RWPE1 (cell line): ENCODE data around the gene DBF4B.

ENCODE experiments used
- CTCF ChIA-PET: fragments of 350-600 bp; sonication (Branson Sonifier 250); formaldehyde crosslinking; extraction: SDS; loops from one replicate; lab custom pipeline; 2021; lab: Yijun Ruan, JAX
- POLR2A ChIA-PET: fragments of 400-600 bp; formaldehyde crosslinking; extraction: SDS; loops from one replicate; lab custom pipeline; 2020; ENCODE audit warnings: antibody characterized with exemption; ENCODE audit not compliant: low non-redundant PET; lab: Yijun Ruan, JAX
- DNase-seq: peaks from one replicate; pipeline ENCODE4 v3.0.0; 2012; ENCODE audit warnings: low spot score
- H3K27ac ChIP-seq: fragments of 450-650 bp; 2 replicates; pipeline ENCODE4 v1.5.1; 2017
- CTCF ChIP-seq: fragments of 450-650 bp; conservative IDR thresholded peaks from 2 replicates; pipeline ENCODE4 v1.5.1; 2017; ENCODE audit warnings: low read depth, mild to moderate bottlenecking

Gene DBF4B

GRCh38 chr17:44708401-44709263 lies at the start of gene DBF4B:
TSS of gene DBF4B (plus strand) at chr17:44708665. CDS start at chr17:44708821, 156 bp downstream.
- DNase-seq = peak; percentile 93
- ChIA-PET CTCF (no interaction called here), POLR2A (interaction anchor here (0.6 kb wide), 1 partner anchor 315 kb away, joined by 3 read pairs; no protein-coding TSS in a partner anchor)
- peak within 1 kb of the TSS; percentile 85 for H3K27ac ChIP-seq
- no peak for TF ChIP-seq CTCF

- ChIA-PET POLR2A (no interaction called here), CTCF (interaction anchor here (0.6 kb wide), 1 partner anchor 609 kb away, joined by 3 read pairs; no protein-coding TSS in a partner anchor)
- H3K27ac ChIP-seq = no peak overlapping the region
- no peak for TF ChIP-seq CTCF
- DNase-seq = no peak
Measured at GRCh38 chr17:44661835-44662234, 46.6 kb upstream of the DBF4B start.

GRCh38 chr17:44663095-44663494 lies 45.4 kb upstream of the DBF4B start:
- DNase-seq = no peak
- ChIA-PET POLR2A (no interaction called here), CTCF (interaction anchor here (0.6 kb wide), 1 partner anchor 19 kb away, joined by 3 read pairs; no protein-coding TSS in a partner anchor)
- no peak overlapping the region for H3K27ac ChIP-seq
- TF ChIP-seq CTCF = no peak

GRCh38 chr17:44664867-44665266 lies 43.6 kb upstream of the DBF4B start:
- DNase-seq = no peak
- CTCF ChIA-PET = no interaction called here
- TF ChIP-seq CTCF = no peak
- POLR2A ChIA-PET = no interaction called here
- no peak overlapping the region for H3K27ac ChIP-seq

- CTCF ChIA-PET = no interaction called here
- POLR2A ChIA-PET = no interaction called here
- no peak for TF ChIP-seq CTCF
- no peak overlapping the region for H3K27ac ChIP-seq
- no peak for DNase-seq
Measured at GRCh38 chr17:44666006-44666405, 42.5 kb upstream of the DBF4B start.

- ChIA-PET POLR2A (no interaction called here), CTCF (interaction anchor here (0.6 to 1.5 kb wide), 5 partner anchors 13 to 292 kb away, joined by 3 to 7 read pairs (median 3); no protein-coding TSS in a partner anchor)
- H3K27ac ChIP-seq = no peak overlapping the region
- DNase-seq = peak; percentile 32
- peak; percentile 75 for TF ChIP-seq CTCF
Measured at GRCh38 chr17:44672479-44673093, 35.9 kb upstream of the DBF4B start.
